ENCODE data around the gene CARD10.
A peak's percentile ranks its signal among the peaks of the same experiment; 100 is the strongest.
"Not testable (repeated sequence)": the region's sequence is repeated elsewhere in the genome, so short reads cannot be mapped to it uniquely, and the experiment has no call there.

Gene CARD10

GRCh38 chr22:37527081-37527752, 8.0 kb upstream of the CARD10 start:
- FAIRE-seq: not testable (repeated sequence)

GRCh38 chr22:37526376-37526775, 7.2 kb upstream of the CARD10 start:
- peak; percentile 44 for FAIRE-seq
- DNase-seq (ENCODE audit: low spot score): no peak

More at GRCh38 chr22:37527081-37527752, 8.0 kb upstream of the CARD10 start:
- DNase-seq (ENCODE audit: low spot score): not testable (repeated sequence)

- no peak for DNase-seq (ENCODE audit: low spot score)
- peak; percentile 61 for FAIRE-seq
These were observed 6.6 kb upstream of the CARD10 start for GRCh38 chr22:37525746-37526350.

GRCh38 chr22:37525073-37525745, 6.0 kb upstream of the CARD10 start:
- DNase-seq (ENCODE audit: low spot score) (peak; percentile 92), FAIRE-seq (peak; percentile 95)

- DNase-seq (ENCODE audit: low spot score): no peak
- FAIRE-seq: no peak
These were observed 3.3 kb upstream of the CARD10 start for GRCh38 chr22:37522482-37522881.

GRCh38 chr22:37521236-37521739, 2.1 kb upstream of the CARD10 start:
- FAIRE-seq: peak; percentile 5
- DNase-seq (ENCODE audit: low spot score): no peak

- no peak for DNase-seq (ENCODE audit: low spot score)
- no peak for FAIRE-seq
These were observed 1.6 kb upstream of the CARD10 start for GRCh38 chr22:37520776-37521191.

- DNase-seq (ENCODE audit: low spot score) (no peak), FAIRE-seq (peak; percentile 92)
These were observed 527 bp downstream of the CARD10 start for GRCh38 chr22:37518509-37519267.

- FAIRE-seq (no peak), DNase-seq (ENCODE audit: low spot score) (no peak)
These were observed 1.3 kb downstream of the CARD10 start for GRCh38 chr22:37517826-37518450.

GRCh38 chr22:37516456-37516855, 2.8 kb downstream of the CARD10 start:
- no peak for FAIRE-seq
- DNase-seq (ENCODE audit: low spot score): no peak

- DNase-seq (ENCODE audit: low spot score): no peak
- FAIRE-seq: no peak
These were observed 3.3 kb downstream of the CARD10 start for GRCh38 chr22:37515901-37516300.

- DNase-seq (ENCODE audit: low spot score) (no peak), FAIRE-seq (no peak)
These were observed 4.6 kb downstream of the CARD10 start for GRCh38 chr22:37514526-37515051.

- no peak for DNase-seq (ENCODE audit: low spot score)
- no peak for FAIRE-seq
These were observed 7.7 kb downstream of the CARD10 start for GRCh38 chr22:37511395-37512104.

- FAIRE-seq (no peak), DNase-seq (ENCODE audit: low spot score) (no peak)
These were observed 9.1 kb downstream of the CARD10 start for GRCh38 chr22:37510091-37510490.

- DNase-seq (ENCODE audit: low spot score) (no peak), FAIRE-seq (no peak)
These were observed 10.0 kb downstream of the CARD10 start for GRCh38 chr22:37509059-37509860.

- DNase-seq (ENCODE audit: low spot score) (no peak), FAIRE-seq (no peak)
These were observed 10.7 kb downstream of the CARD10 start for GRCh38 chr22:37508431-37508992.

- DNase-seq (ENCODE audit: low spot score) (no peak), FAIRE-seq (no peak)
These were observed 11.5 kb downstream of the CARD10 start for GRCh38 chr22:37507731-37508130.

- DNase-seq (ENCODE audit: low spot score): no peak
These were observed 13.2 kb downstream of the CARD10 start for GRCh38 chr22:37505989-37506388.

GRCh38 chr22:37505565-37505964, 13.7 kb downstream of the CARD10 start:
- no peak for DNase-seq (ENCODE audit: low spot score)
- no peak for FAIRE-seq

More at GRCh38 chr22:37505989-37506388, 13.2 kb downstream of the CARD10 start:
- FAIRE-seq: no peak
